Measurements from ENCODE around the gene SMC1B.

SMC1B gene

DNA sequence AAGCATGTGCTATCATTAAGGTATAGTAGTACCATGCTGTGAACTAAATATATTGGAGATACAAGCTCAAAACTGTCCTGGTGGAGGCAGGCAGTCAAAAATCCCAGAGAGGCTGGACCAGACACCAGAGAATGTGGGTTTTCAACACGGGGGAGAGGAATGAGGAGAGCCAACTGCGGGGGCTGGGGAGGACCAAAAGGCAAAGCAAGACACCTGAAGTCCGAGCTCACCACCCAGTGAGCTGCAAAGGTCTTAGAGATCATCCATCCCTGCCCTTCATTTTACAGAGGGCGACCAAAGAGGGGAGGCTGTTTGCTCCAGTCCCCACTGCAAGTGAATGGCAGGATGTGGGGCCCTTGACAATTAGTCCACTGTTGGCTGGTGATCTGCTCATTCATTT, 10.1 kb upstream of the SMC1B start:
- H3K36me3 ChIP-seq (ENCODE audit: low read length) = no peaks in the 10 kb centered on the region
- no peak overlapping the region for H3K4me2 ChIP-seq (ENCODE audit: low read depth, low read length, poor library complexity, severe bottlenecking)
- no peaks in the 10 kb centered on the region for H3F3A ChIP-seq (ENCODE audit: insufficient read depth)
- no peaks in the 10 kb centered on the region for H3K27me3 ChIP-seq (ENCODE audit: low read length)
- H3K27ac ChIP-seq (ENCODE audit: low read depth, low read length) = no peak overlapping the region
- no peaks in the 10 kb centered on the region for H3K79me2 ChIP-seq (ENCODE audit: insufficient read depth, low read length)
- no peak overlapping the region for H2AFZ ChIP-seq (ENCODE audit: low read depth, low read length, severe bottlenecking)
- H3K9me3 ChIP-seq (ENCODE audit: insufficient read depth, low read length) = no peaks in the 10 kb centered on the region; the same call in 1 of the 2 replicates
- TF ChIP-seq, protein P1, sequence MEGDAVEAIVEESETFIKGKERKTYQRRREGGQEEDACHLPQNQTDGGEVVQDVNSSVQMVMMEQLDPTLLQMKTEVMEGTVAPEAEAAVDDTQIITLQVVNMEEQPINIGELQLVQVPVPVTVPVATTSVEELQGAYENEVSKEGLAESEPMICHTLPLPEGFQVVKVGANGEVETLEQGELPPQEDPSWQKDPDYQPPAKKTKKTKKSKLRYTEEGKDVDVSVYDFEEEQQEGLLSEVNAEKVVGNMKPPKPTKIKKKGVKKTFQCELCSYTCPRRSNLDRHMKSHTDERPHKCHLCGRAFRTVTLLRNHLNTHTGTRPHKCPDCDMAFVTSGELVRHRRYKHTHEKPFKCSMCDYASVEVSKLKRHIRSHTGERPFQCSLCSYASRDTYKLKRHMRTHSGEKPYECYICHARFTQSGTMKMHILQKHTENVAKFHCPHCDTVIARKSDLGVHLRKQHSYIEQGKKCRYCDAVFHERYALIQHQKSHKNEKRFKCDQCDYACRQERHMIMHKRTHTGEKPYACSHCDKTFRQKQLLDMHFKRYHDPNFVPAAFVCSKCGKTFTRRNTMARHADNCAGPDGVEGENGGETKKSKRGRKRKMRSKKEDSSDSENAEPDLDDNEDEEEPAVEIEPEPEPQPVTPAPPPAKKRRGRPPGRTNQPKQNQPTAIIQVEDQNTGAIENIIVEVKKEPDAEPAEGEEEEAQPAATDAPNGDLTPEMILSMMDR (IDR thresholded peaks at IDR 0.05; ENCODE audit: insufficient read depth, low read length, poor library complexity, severe bottlenecking) = no peak
- no peak for TF ChIP-seq EZH2phosphoT487 (conservative IDR thresholded peaks at IDR 0.05; ENCODE audit: low read length)
- no peaks in the 10 kb centered on the region for H4K20me1 ChIP-seq (ENCODE audit: low read depth, low read length)
- H3K9me2 ChIP-seq (replicated peaks; ENCODE audit: insufficient read depth, low read length) = no peaks in the 10 kb centered on the region
- no peak overlapping the region for H3K4me3 ChIP-seq (ENCODE audit: insufficient read depth, low read length, poor library complexity, severe bottlenecking)
- no peak overlapping the region for H3K9ac ChIP-seq (ENCODE audit: low read length)

DNA sequence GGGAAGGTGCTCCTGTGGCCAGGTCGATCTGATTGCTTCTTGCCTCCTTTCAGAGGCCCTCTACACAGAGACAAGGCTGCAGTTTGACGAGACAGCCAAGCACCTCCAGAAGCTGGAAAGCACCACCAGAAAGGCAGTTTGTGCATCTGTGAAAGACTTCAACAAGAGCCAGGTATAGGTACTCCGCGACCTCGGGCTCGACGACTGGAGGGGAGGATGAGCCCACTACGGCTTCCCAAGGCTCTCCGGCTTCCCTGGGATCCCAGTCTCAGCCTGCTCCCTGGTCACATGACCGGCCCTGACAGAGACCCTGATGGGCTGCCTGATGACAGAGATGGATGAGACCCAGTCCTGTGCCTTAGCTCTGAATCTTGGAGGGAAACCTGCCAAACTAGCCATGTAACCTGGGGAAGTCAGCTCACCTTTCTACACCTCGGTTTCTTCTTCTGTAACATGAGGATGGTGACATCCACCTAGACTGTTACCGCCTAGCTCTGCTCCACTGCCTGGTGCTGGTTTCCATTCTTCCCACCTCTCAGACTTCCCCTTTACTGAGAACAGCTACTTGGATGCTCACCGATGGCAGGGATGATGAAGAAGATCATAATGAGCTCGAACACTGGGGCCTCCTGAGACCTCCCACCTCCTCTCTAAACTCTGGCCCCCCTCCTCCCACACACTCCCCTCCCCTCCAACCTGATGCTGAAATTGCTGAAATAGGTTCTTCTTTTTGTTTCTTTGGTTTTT, 9.0 kb upstream of the SMC1B start:
- TF ChIP-seq, protein P1 (IDR thresholded peaks at IDR 0.05; ENCODE audit: insufficient read depth, low read length, poor library complexity, severe bottlenecking) = no peak
- TF ChIP-seq EZH2phosphoT487 (conservative IDR thresholded peaks at IDR 0.05; ENCODE audit: low read length) = no peak

GRCh38 chr22:45421349-45422055, 8.1 kb upstream of the SMC1B start:
- Histone ChIP-seq H3K4me2 (ENCODE audit: low read depth, low read length, poor library complexity, severe bottlenecking) (no peak overlapping the region), H3K36me3 (ENCODE audit: low read length) (no peaks in the 10 kb centered on the region), H3K4me3 (ENCODE audit: insufficient read depth, low read length, poor library complexity, severe bottlenecking) (no peak overlapping the region), H3K79me2 (ENCODE audit: insufficient read depth, low read length) (no peaks in the 10 kb centered on the region), H3K9me3 (ENCODE audit: insufficient read depth, low read length) (no peaks in the 10 kb centered on the region), H2AFZ (ENCODE audit: low read depth, low read length, severe bottlenecking) (no peak overlapping the region), H3K9me2 (replicated peaks; ENCODE audit: insufficient read depth, low read length) (no peaks in the 10 kb centered on the region), H3K27ac (ENCODE audit: low read depth, low read length) (no peak overlapping the region), H3F3A (ENCODE audit: insufficient read depth) (no peaks in the 10 kb centered on the region), H3K9ac (ENCODE audit: low read length) (no peak overlapping the region), H4K20me1 (ENCODE audit: low read depth, low read length) (no peaks in the 10 kb centered on the region), H3K27me3 (ENCODE audit: low read length) (no peaks in the 10 kb centered on the region)
- TF ChIP-seq EZH2phosphoT487 (conservative IDR thresholded peaks at IDR 0.05; ENCODE audit: low read length) = no peak
- TF ChIP-seq, protein P1 (IDR thresholded peaks at IDR 0.05; ENCODE audit: insufficient read depth, low read length, poor library complexity, severe bottlenecking) = no peak

More for the DNA sequence above, 9.0 kb upstream of the SMC1B start:
- no peak overlapping the region for H3K4me3 ChIP-seq (ENCODE audit: insufficient read depth, low read length, poor library complexity, severe bottlenecking)
- no peaks in the 10 kb centered on the region; the same call in 1 of the 2 replicates for H3K9me3 ChIP-seq (ENCODE audit: insufficient read depth, low read length)
- H3K4me2 ChIP-seq (ENCODE audit: low read depth, low read length, poor library complexity, severe bottlenecking) = no peak overlapping the region
- H3F3A ChIP-seq (ENCODE audit: insufficient read depth) = no peaks in the 10 kb centered on the region
- no peaks in the 10 kb centered on the region for H3K36me3 ChIP-seq (ENCODE audit: low read length)
- H2AFZ ChIP-seq (ENCODE audit: low read depth, low read length, severe bottlenecking) = no peak overlapping the region
- no peaks in the 10 kb centered on the region for H4K20me1 ChIP-seq (ENCODE audit: low read depth, low read length)
- H3K79me2 ChIP-seq (ENCODE audit: insufficient read depth, low read length) = no peaks in the 10 kb centered on the region
- H3K27ac ChIP-seq (ENCODE audit: low read depth, low read length) = no peak overlapping the region
- H3K27me3 ChIP-seq (ENCODE audit: low read length) = no peaks in the 10 kb centered on the region
- no peaks in the 10 kb centered on the region for H3K9me2 ChIP-seq (replicated peaks; ENCODE audit: insufficient read depth, low read length)
- no peak overlapping the region for H3K9ac ChIP-seq (ENCODE audit: low read length)

Data from SU-DHL-6 (cell line).